Breast epithelium (tissue), 4 donors: ENCODE data around the gene THSD4. TPM values are rescaled to one million over a fixed set of nuclear protein-coding genes. Genes with fewer than 3 reads are reported as not detected.

Experiments
- DNase-seq, 2 donors: peaks; one replicate each; pipeline ENCODE4 v3.0.0-alpha.2; 2019; ENCODE audit warnings: low spot score in 2 of 2
- H3K27ac ChIP-seq, 2 donors: fragments of 200-600 bp; sonication (generic) in 1 of 2; one replicate each; pipeline ENCODE4 v1.5.1; 2016 to 2019; ENCODE audit warnings: mild to moderate bottlenecking in 1 of 2
- H3K27me3 ChIP-seq, 2 donors: fragments of 200-600 bp; sonication (generic) in 1 of 2; one replicate each; pipeline versions ENCODE4 v1.5.1 to v1.6.0; 2017 to 2019; ENCODE audit warnings: control low read depth in 1 of 2, mild to moderate bottlenecking in 1 of 2
- H3K36me3 ChIP-seq: fragments of 200-600 bp; one replicate; pipeline ENCODE4 v1.5.1; 2019
- H3K4me1 ChIP-seq, 2 donors: fragments of 200-600 bp; sonication (generic); one replicate each; pipeline ENCODE4 v1.5.1; 2016 to 2019; ENCODE audit warnings: control low read depth in 1 of 2
- H3K4me3 ChIP-seq, 3 donors: fragments of 200-600 bp; sonication (generic); 1 replicate in 2 of 3; 2 replicates in 1 of 3; pipeline ENCODE4 v1.5.1; 2016 to 2019; ENCODE audit warnings: mild to moderate bottlenecking in 3 of 3, moderate library complexity in 2 of 3
- H3K9me3 ChIP-seq, 2 donors: fragments of 200-600 bp; sonication (generic) in 1 of 2; one replicate each; pipeline ENCODE4 v1.5.1; 2016 to 2019; ENCODE audit warnings: control low read depth in 1 of 2
- POLR2A ChIP-seq: fragments of 450-650 bp; IDR thresholded peaks from one replicate; pipeline ENCODE4 v1.6.1; 2016; ENCODE audit warnings: antibody characterized with exemption, mild to moderate bottlenecking, moderate library complexity
- POLR2AphosphoS5 ChIP-seq, 3 donors: sonication (generic); formaldehyde crosslinking; IDR thresholded peaks; one replicate each; pipeline ENCODE4 v1.6.1; 2017; ENCODE audit warnings: antibody characterized with exemption in 3 of 3
- intact Hi-C: fragments of 100-400 bp; cut with DNase I; formaldehyde crosslinking; loops from one replicate; pipeline ENCODE4 v1.15.1; 2023; ENCODE audit warnings: low total_unique reads
- total RNA-seq, 3 donors: library from RNA; depleted of rRNA; stranded (reverse); fragments of >200 nt; gene quantifications; one replicate each; pipeline ENCODE4 v1.1.0, GENCODE V29; 2016
- TF ChIP-seq, protein P1 (sequence below), 3 donors: fragments of 450-650 bp; IDR thresholded peaks; one replicate each; pipeline ENCODE4 v1.5.1; 2016 to 2017; ENCODE audit warnings: antibody characterized with exemption in 3 of 3, mild to moderate bottlenecking in 3 of 3, moderate library complexity in 3 of 3

Gene THSD4
- total RNA-seq, 3 donors from 2014 or later = 0.64 to 58.7 (median 41.3) TPM

DNA sequence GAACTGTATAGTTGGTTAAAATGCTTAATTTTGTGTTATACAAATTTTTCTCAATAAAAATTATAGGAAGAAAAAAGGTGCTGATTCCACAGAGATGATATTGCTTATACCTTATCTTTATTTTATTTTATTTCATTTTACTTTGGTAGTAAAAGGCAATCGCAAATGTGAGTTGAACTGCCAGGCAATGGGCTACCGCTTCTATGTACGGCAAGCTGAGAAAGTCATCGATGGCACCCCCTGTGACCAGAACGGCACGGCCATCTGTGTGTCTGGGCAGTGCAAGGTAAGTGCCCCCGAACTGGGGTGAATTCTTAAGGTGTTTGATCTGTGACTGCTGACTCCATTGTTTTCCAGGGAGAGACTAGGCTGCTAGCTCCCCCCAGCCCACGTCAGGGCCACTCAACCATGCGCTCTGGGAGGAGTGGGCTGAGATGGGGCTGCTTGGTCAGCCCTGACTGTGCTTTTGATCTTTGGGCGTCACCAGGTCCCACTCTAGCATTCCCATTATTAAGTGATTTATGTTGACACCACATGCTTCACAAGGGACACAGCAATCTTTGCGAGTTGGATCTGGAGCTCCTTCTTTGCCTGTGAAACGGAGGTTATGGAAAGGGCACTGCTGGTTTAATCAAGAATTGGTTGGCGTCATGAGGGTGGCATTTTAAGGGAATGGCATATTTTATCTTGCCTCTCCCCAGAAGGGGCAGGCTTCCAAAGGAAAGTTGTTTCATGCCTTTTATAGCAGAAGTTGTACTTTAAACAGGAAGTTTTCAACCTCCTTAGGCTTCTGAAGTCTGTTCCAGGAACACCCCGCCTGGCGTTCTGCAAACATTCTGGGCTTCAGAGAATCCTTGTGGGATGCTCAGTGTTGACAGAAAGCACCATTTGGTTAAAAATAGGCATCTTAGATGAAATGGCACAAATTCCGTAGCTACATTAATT is 296.5 kb downstream of the THSD4 start:
- no peaks in the 10 kb centered on the region for H3K36me3 ChIP-seq
- no peaks in the 10 kb centered on the region for H3K4me1 ChIP-seq
- intact Hi-C loops = loop anchor here (5.0 kb wide), 1 partner anchor 520 kb away; the partner anchor contains the start of genes LRRC49 and THAP10
- DNase-seq = no peak
- peak overlapping the region in 1 of 2 donors; percentile 61 for H3K27ac ChIP-seq
- H3K4me3 ChIP-seq = peak overlapping the region in 1 of 3 donors; percentile 3
- no peaks in the 10 kb centered on the region for H3K27me3 ChIP-seq
- TF ChIP-seq POLR2A (no peak), POLR2AphosphoS5 (IDR thresholded peaks at IDR 0.05) (no peak)
- TF ChIP-seq, protein P1, sequence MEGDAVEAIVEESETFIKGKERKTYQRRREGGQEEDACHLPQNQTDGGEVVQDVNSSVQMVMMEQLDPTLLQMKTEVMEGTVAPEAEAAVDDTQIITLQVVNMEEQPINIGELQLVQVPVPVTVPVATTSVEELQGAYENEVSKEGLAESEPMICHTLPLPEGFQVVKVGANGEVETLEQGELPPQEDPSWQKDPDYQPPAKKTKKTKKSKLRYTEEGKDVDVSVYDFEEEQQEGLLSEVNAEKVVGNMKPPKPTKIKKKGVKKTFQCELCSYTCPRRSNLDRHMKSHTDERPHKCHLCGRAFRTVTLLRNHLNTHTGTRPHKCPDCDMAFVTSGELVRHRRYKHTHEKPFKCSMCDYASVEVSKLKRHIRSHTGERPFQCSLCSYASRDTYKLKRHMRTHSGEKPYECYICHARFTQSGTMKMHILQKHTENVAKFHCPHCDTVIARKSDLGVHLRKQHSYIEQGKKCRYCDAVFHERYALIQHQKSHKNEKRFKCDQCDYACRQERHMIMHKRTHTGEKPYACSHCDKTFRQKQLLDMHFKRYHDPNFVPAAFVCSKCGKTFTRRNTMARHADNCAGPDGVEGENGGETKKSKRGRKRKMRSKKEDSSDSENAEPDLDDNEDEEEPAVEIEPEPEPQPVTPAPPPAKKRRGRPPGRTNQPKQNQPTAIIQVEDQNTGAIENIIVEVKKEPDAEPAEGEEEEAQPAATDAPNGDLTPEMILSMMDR (IDR thresholded peaks at IDR 0.05) = no peak
- no peaks in the 10 kb centered on the region for H3K9me3 ChIP-seq

DNA sequence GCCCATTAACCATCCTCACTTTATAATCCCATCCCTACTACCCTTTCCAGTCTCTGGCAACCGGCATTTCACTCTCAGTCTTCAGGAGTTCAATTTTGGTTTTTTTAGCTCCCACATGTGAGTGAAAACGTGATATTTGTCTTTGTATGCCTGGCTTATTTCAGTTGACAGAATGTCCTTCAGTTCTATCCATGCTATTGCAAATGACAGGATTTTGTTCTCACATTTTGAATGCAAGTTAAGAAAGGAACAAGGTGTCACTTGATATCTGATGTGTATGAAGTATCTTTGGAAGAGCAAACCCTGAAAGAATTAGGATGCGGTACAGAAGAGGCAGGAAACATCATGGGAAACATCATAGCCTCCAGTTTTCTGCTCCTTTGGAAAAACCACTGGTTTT is 298.1 kb downstream of the THSD4 start:
- Histone ChIP-seq H3K27me3 (no peaks in the 10 kb centered on the region), H3K36me3 (no peaks in the 10 kb centered on the region), H3K27ac (no peak overlapping the region), H3K4me3 (no peak overlapping the region), H3K9me3 (no peaks in the 10 kb centered on the region), H3K4me1 (no peaks in the 10 kb centered on the region)
- DNase-seq = no peak
- intact Hi-C loops = loop anchor here (5.0 kb wide), 1 partner anchor 521 kb away; the partner anchor contains the start of genes LRRC49 and THAP10
- no peak for TF ChIP-seq POLR2A
- TF ChIP-seq POLR2AphosphoS5 (IDR thresholded peaks at IDR 0.05) = no peak
- TF ChIP-seq, protein P1 (IDR thresholded peaks at IDR 0.05) = no peak

DNA sequence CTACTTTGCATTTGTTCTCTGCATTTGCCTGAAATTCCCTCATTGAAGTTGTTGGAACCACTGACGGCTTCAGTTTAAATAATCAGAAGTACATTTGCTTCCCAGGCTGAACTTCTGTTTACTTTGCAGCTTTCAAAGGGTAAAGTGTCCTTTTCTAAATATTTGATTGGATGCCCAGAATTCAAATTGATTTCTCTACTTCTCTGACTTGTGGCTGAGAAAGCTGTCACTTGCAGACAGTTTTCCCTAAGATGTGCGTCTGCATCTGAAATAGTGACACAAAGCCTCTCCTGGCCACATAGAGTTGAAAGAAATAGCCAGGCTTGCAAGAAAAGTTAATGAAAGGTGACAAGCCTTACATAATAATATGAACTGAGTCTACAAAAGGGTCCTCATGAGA is 299.6 kb downstream of the THSD4 start:
- H3K36me3 ChIP-seq = no peaks in the 10 kb centered on the region
- TF ChIP-seq, protein P1 (IDR thresholded peaks at IDR 0.05) = no peak
- no peak for TF ChIP-seq POLR2AphosphoS5 (IDR thresholded peaks at IDR 0.05)
- no peak for TF ChIP-seq POLR2A
- no peaks in the 10 kb centered on the region for H3K9me3 ChIP-seq
- H3K27ac ChIP-seq = no peak overlapping the region
- H3K27me3 ChIP-seq = no peaks in the 10 kb centered on the region
- no peaks in the 10 kb centered on the region for H3K4me1 ChIP-seq
- H3K4me3 ChIP-seq = no peak overlapping the region
- no peak for DNase-seq
- intact Hi-C loops = loop anchor here (5.0 kb wide), 1 partner anchor 523 kb away; the partner anchor contains the start of genes LRRC49 and THAP10

DNA sequence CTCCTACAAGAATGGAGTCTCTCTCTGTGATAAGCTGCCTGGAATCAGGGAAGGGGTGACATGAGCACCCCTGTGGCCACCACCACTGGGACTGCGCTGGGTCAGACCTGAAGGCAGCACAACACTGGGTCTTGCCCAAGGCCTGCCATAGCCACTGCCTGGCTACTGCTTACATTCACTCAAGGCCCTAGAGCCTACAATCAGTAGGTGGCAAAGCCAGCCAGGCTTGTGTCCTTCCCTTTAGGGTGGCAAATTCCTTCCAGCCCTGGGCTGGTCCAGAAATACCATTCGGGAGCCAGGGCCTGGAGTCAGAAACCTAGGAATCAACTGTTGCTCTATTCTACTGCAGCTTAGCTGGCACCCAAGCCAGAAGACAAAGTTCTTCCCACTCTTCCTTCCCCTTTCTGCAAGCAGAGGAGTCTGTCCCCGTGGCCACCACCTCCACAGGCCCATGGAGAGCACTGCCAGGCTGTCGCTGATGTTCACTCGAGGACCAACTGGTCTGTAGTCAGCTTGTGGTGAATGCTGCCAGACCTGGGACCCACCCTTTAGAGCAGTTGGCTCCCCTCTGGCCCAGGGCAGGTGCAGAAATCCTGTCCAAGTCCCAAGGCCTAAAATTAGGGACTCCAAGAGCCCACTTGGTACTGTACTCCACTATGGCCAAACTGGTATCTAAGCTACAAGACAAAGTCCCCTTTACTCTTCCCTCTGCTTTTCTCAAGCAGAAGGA is 307.4 kb downstream of the THSD4 start:
- TF ChIP-seq, protein P1 (IDR thresholded peaks at IDR 0.05) = no peak
- TF ChIP-seq POLR2AphosphoS5 (IDR thresholded peaks at IDR 0.05) = no peak
- TF ChIP-seq POLR2A = no peak

More for the DNA sequence above, 307.4 kb downstream of the THSD4 start:
- H3K4me1 ChIP-seq = no peaks in the 10 kb centered on the region
- no peaks in the 10 kb centered on the region for H3K36me3 ChIP-seq
- H3K27me3 ChIP-seq = no peaks in the 10 kb centered on the region
- H3K4me3 ChIP-seq = no peak overlapping the region
- H3K27ac ChIP-seq = no peak overlapping the region
- H3K9me3 ChIP-seq = no peaks in the 10 kb centered on the region
- intact Hi-C loops = no loop called here
- no peak for DNase-seq
